ENCODE data around the gene FILIP1L. TPM values are rescaled to one million over a fixed set of nuclear protein-coding genes. Genes with fewer than 3 reads are reported as not detected.

The FILIP1L gene
- total RNA-seq, 3 donors from 2014 or later = 19.8 to 23.7 (median 23.3) TPM

GRCh38 chr3:99969136-99969535, 145.2 kb downstream of the FILIP1L start:
- Histone ChIP-seq H3K36me3 (no peaks in the 10 kb centered on the region), H3K9me3 (no peaks in the 10 kb centered on the region), H3K4me1 (no peaks in the 10 kb centered on the region), H3K4me3 (no peak overlapping the region), H3K27me3 (no peaks in the 10 kb centered on the region), H3K27ac (no peak overlapping the region)
- intact Hi-C loops (cut with DNase I; ENCODE audit: low total_unique reads) = no loop called here
- no peak for TF ChIP-seq POLR2AphosphoS5 (IDR thresholded peaks at IDR 0.05)
- no peak for TF ChIP-seq CTCF (IDR thresholded peaks at IDR 0.05)
- no peak for TF ChIP-seq POLR2A (IDR thresholded peaks at IDR 0.05)
- DNase-seq (ENCODE audit: low spot score in 2 of 2) = no peak

- no peaks in the 10 kb centered on the region for H3K27me3 ChIP-seq
- H3K9me3 ChIP-seq = no peaks in the 10 kb centered on the region
- intact Hi-C loops (cut with DNase I; ENCODE audit: low total_unique reads) = no loop called here
- H3K27ac ChIP-seq = no peak overlapping the region
- DNase-seq (ENCODE audit: low spot score in 2 of 2) = no peak
- no peaks in the 10 kb centered on the region for H3K4me1 ChIP-seq
- H3K36me3 ChIP-seq = no peaks in the 10 kb centered on the region
- TF ChIP-seq POLR2AphosphoS5 (IDR thresholded peaks at IDR 0.05) (no peak), CTCF (IDR thresholded peaks at IDR 0.05) (no peak), POLR2A (IDR thresholded peaks at IDR 0.05) (no peak)
- no peak overlapping the region for H3K4me3 ChIP-seq
Measured at GRCh38 chr3:99967796-99968195, 146.5 kb downstream of the FILIP1L start.

GRCh38 chr3:99966662-99967416, 147.5 kb downstream of the FILIP1L start:
- DNase-seq (ENCODE audit: low spot score in 2 of 2) = no peak
- H3K4me3 ChIP-seq = no peak overlapping the region
- no peaks in the 10 kb centered on the region for H3K9me3 ChIP-seq
- H3K27ac ChIP-seq = no peak overlapping the region
- intact Hi-C loops (cut with DNase I; ENCODE audit: low total_unique reads) = no loop called here
- H3K36me3 ChIP-seq = no peaks in the 10 kb centered on the region
- H3K4me1 ChIP-seq = no peaks in the 10 kb centered on the region
- H3K27me3 ChIP-seq = no peaks in the 10 kb centered on the region
- TF ChIP-seq POLR2A (IDR thresholded peaks at IDR 0.05) (no peak), POLR2AphosphoS5 (IDR thresholded peaks at IDR 0.05) (no peak), CTCF (IDR thresholded peaks at IDR 0.05) (no peak)

- no peak for TF ChIP-seq POLR2A (IDR thresholded peaks at IDR 0.05)
- TF ChIP-seq CTCF (IDR thresholded peaks at IDR 0.05) = no peak
- no peak for TF ChIP-seq POLR2AphosphoS5 (IDR thresholded peaks at IDR 0.05)
- no peaks in the 10 kb centered on the region for H3K36me3 ChIP-seq
- DNase-seq (ENCODE audit: low spot score in 2 of 2) = no peak
- H3K27me3 ChIP-seq = no peaks in the 10 kb centered on the region
- H3K4me1 ChIP-seq = no peaks in the 10 kb centered on the region
- intact Hi-C loops (cut with DNase I; ENCODE audit: low total_unique reads) = no loop called here
- no peak overlapping the region for H3K4me3 ChIP-seq
- H3K27ac ChIP-seq = no peak overlapping the region
- H3K9me3 ChIP-seq = no peaks in the 10 kb centered on the region
Measured at GRCh38 chr3:99965681-99966408, 148.5 kb downstream of the FILIP1L start.

GRCh38 chr3:99965077-99965476, 149.2 kb downstream of the FILIP1L start:
- no peaks in the 10 kb centered on the region for H3K27me3 ChIP-seq
- H3K36me3 ChIP-seq = no peaks in the 10 kb centered on the region
- H3K27ac ChIP-seq = no peak overlapping the region
- TF ChIP-seq POLR2A (IDR thresholded peaks at IDR 0.05) = no peak
- H3K4me3 ChIP-seq = no peak overlapping the region
- no peak for DNase-seq (ENCODE audit: low spot score in 2 of 2)
- no peaks in the 10 kb centered on the region for H3K9me3 ChIP-seq
- intact Hi-C loops (cut with DNase I; ENCODE audit: low total_unique reads) = no loop called here
- H3K4me1 ChIP-seq = no peaks in the 10 kb centered on the region

All from breast epithelium (tissue), 4 donors.